HS-5 (cell line): ENCODE measurements around the gene METTL21A.

Experiments used
- DNase-seq: peaks from one replicate; pipeline ENCODE4 v3.0.0-alpha.2; 2012; ENCODE audit warnings: low read depth

Gene METTL21A

DNA sequence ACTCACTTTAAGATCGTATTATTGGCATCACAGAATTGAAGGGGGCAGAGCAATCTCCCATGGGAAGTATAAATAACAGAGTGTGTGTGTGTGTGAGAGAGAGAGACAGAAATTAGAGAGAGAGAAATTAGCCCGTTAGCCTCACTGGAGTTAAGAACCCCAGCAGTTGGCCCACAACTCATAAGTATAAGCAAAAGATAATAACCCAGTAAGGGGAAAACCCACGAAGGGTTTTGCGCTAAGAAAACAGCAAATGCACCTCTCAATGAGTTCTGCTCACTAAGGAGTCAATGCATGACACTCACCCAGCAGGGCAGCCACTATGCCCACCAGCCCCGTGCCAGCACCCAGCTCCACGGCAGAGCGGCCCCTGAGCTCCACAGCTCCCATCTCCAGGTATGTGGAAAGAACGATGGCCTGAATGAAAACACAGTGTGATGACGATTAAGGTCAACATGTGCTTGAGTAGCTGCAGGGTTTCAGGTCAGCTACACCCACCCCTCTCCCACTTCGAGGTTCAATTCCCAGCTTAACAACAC is 3.6 kb downstream of the METTL21A start:
- DNase-seq = no peak

DNA sequence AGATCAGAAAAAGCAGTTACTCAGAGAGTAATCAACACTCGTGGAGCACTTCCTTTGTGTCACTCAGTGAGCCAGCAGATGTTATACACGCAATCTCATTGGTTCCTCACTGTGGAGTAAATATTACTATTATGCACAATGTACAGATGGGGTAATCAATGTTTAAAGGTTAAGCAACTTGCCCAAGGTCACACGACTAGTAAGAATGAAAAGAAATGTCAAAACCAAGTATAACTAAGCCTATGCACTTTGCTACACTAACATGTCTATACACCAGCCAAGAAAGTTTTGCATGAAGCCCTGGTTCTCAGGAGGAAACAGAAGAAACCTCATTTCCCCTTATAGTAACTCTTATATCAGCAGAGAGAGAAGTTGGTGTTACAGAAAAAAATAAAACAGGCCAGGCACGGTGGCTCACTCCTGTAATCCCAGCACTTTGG is 5.4 kb downstream of the METTL21A start:
- DNase-seq = no peak

DNA sequence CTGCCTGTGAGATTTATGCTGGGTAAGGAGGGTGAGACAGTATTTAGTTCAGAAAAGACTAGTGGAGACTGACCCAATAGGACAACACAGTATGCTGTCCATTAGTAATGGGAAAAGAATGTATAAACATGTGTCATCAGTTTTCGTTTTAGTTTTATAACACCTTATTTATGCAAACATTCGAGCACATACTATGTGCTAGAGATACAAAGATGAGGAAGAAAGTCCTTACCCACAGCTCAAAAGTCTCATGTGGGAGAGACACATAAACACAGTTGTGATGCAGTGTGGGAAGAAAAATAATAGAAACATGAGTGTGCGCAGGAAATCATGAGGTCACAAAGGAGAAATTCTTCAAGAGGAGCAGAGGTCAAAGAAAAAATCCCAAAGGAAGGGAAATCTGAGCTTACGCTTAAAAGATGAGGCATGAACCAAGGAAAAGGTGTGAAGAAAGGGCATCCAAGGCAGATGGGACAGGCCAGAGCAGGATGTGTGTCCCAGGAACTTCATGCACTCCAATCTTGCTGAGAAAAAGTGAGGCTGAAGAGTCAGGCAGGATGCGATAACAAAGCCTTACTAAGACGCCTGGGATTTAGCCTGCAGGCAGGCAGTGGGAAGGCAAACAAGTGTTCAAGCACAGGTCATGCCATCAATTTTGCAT is 8.1 kb downstream of the METTL21A start:
- peak; percentile 98 for DNase-seq

DNA sequence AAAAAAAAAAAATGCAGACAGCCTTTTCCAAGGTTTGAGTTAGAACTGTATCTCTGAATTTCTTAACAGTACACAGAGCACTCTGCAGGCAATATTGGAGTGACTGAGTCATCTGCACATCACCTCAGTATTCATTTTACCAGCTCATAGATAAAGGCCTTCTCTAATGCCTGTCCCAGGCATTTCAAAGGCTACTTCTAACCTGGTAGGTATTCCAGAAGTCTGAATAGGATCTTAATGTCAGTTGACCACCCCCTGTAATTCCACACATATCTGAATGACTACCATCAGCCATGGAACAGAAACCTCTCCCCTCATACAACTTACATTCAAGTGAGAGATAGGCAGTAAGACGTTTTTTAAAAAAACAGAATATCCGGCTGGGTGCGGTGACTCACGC is 9.0 kb downstream of the METTL21A start:
- peak; percentile 25 for DNase-seq

DNA sequence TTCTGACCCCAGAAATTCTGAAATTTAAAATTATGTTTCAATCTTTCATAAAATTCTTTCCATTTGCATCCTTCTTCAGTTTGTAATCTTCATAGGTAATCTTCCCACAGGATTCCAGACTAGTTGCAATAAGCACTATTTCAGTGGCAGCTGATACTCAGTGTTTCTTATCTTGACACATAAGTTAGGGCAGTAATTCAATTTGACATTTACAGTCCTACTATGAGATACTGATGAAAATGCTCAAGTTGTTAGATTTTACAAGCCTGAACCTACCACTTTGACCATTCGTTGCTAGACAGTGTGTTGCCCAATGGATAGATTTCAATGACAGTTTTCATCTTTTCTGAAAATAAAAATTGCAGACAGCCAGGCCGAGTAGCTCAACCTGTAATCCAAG is 10.4 kb downstream of the METTL21A start:
- DNase-seq = no peak

DNA sequence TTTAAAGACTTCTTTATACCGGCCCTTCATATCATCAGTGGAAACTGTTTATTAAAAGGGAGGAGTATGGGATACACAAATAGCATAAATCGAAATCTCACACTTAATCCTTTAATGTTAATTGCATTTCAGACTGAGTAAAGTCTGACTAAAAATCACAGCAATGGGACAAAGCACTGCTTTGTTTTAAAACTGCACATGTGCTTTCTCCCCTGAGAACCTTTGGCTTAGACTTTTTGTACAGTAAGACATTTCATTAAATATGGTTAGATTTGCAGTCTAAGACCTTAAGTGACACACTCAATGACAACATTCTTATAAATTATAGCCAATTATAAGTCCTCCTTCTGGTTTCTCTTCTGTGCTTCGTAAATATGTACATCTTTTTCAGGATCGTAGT is 12.5 kb downstream of the METTL21A start:
- DNase-seq = no peak

DNA sequence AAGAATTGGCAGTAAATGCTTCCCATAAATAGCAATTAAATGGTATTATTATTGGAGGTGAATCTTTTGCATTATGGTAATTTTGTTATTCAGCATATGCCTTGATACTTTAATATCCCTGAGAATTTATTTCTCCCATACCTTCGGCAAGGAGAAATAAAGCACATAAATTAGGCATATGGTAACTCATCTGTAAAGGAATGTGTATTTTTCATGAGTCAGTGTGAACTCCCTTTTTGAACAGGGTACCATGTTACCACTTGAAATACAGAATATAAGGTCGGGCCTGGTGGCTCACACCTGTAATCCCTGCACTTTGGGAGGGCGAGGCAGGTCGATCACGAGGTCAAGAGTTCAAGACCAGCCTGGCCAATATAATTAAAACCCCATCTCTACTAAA is 18.4 kb downstream of the METTL21A start:
- DNase-seq = no peak

DNA sequence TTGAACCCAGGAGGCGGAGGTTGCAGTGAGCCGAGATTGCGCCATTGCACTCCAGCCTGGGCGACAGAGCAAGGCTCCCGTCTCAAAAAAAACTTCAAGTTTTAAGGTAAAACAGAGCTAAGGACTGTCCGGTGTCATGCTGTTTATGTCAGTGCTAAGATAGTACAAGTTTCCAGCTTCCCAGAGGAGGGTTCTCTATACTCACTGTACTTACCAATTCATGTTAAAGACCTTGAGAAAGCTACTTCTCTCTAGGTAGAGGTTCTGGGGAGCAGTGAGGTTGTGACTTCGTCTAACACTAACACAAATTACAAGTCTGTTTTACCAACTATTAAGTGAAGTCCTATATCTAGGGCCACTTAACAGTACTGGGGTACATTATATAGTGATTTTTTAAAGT is 18.8 kb downstream of the METTL21A start:
- DNase-seq = no peak

DNA sequence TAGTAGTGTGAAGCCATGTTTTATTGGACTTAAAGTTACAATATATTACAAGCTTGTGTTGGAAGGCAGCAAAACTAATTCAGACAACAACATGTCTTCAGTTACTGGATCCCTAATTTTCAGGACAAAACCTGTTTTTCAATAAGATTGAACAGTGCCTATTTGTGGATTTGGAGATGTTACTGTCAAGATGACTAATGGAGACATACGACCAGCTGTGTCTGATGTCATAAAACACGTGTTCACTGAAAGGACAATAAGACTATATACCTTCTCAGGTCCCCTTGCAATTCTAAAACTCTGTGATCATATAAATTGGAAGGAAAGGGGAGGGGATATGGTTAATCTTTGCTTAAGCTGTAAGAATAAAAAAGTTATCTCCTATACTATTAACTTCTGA is 21.7 kb downstream of the METTL21A start:
- no peak for DNase-seq

DNA sequence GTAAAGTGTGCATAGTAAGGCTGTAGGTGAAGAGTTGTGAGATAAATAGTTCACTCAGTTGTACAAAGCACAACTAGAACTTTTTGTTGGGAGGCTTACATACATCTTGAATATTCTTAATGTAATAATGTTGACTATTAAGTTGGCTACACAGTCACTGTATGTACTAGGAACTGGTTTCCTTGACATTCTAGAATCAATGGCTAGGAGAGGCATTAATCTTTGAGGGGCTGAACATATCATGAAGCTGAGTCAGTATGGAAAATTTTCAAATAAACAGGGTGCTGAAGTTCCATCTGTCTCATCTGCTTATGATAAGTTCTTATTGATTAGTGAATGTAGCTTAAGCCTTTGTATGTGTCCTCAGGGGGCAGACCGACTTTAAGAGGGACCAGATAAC is 23.4 kb downstream of the METTL21A start:
- no peak for DNase-seq

DNA sequence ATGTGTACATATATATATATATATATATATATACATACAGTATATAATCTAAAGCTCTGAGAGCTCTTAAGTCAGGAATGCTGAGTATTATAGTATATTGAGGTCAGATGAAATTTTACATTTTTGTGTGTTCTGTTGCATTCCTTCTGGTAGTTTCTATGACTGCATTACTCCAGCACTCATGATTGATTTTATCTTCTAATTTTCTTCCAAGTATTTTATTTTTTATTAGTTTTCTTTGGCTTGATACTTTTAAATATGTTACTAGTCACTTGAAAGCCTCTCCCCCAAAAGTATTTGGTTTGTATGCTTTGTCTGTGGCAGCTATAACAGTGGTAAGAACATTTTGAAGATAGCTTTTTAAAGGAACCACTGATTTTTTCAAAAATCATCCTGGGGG is 25.0 kb downstream of the METTL21A start:
- DNase-seq = no peak

DNA sequence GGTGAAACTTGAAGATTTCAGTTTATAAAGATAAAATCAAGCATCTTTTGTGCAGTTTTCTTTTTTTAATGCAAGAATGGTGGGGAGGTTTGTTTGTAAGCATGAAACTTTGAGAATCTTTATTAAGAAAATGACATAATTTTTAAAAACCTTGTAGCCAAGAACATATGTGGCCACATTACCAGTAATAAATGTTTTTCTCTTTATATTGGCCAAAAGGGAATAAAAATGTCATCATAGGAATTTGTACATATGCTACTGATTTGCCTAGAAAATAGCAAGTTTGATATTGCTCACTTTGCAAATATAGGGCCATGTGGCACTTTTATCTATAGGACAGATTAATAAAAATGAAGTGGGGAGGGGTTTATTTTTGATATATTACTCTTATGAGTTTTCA is 25.6 kb downstream of the METTL21A start:
- DNase-seq = no peak

DNA sequence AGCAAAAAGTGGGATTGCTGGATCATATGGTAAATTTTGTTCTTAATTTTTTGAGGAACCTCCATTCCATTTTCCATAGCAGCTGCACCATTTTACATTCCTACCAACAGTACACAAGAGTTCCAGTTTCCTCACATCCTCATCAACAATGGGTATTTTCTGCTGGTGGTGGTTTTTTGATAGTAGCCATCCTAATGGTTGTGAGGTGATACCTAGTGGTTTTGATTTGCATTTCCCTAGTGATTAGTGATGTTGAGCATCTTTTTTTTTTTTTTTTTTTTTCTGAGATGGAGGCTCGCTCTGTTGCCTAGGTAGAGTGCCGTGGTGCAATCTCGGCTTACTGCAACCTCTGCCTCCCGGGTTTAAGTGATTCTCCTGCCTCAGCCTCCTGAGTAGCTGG is 30.5 kb downstream of the METTL21A start:
- DNase-seq = no peak

DNA sequence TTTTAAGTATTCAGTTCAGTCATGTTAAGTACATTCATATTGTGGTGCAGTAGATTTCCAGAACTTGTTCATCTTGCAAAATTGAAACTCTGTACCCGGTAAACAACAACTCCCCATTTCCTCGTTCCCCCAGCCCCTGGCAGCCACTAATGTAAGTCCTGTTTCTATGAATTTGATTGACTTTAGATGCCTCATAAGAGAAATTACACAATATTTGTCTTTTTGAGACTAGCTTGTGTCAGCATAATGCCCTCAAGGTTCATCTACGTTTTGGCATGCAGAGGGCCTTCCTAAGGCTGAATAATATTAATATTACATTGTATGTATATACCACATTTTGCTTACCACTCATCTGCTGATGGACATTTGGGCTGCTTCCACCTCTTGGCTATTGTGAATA is 30.9 kb downstream of the METTL21A start:
- no peak for DNase-seq

DNA sequence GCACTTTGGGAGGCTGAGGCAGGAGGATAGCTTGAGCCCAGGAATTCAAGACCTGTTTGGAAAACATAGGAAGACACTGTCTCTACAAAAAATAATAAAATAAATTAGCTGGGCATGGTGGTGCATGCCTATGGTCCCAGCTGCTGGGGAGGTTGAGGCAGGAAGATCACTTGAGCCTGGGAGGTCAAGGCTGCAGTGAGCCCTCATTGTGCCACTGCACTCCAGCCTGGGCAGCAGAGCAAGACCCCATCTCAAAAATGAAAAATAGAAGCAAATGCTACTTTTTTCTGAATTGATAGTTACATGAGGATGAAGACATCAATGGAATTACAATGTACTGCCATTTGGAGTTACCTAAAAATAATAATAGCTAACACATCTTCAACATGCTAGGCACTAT is 31.9 kb downstream of the METTL21A start:
- DNase-seq = no peak

DNA sequence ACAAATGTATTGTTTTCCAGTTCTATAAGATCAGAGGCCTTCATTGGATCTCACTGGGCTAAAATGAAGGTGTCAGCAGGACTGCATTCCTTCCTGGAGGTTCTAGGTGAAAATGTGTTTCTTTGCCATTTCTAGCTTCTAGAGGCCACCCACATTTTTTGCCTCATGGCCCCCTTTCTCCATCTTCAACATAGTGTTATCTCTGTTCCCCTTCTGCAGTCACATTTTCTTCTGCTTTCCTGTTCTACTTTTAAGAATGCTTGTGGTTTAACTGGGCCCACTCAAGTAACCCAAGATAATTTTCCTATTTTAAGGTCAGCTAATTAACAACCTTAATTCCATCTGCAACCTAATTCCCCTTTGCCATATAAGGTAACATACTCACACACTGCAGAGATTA is 36.1 kb downstream of the METTL21A start:
- no peak for DNase-seq

DNA sequence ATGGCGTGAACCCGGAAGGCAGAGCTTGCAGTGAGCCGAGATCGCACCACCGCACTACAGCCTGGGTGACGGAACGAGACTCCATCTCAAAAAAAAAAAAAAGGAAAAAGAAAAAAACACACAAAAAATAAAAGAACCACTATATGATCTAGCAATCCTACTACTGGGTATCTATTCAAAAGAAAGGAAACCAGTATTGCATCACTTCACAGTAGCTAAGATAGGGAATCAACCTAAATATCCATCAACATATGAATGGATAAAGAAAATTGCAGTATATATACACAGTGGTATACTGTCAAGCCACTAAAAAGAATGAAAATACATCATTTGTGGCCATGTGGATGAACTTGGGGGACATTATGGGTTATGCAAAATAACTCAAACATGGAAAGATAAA is 37.9 kb downstream of the METTL21A start:
- DNase-seq = no peak

DNA sequence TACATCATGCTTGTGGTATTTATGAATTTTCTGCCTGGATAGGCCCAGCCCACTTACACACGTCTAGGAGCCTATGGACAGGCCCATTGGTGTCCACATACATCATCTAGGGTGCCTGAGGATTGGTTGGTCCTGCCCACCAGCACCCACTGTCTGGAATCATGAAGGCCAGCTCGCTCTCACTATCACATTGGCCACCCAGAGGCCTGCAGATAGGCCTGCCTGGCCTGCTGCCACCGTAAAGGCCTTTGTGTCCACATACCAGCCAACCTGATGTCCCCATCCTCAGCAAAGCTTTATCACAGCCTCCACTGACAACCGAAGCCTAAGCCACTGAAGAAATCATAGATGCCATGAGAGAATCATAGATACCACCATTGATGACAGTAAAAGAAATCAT is 40.2 kb downstream of the METTL21A start:
- DNase-seq = no peak

DNA sequence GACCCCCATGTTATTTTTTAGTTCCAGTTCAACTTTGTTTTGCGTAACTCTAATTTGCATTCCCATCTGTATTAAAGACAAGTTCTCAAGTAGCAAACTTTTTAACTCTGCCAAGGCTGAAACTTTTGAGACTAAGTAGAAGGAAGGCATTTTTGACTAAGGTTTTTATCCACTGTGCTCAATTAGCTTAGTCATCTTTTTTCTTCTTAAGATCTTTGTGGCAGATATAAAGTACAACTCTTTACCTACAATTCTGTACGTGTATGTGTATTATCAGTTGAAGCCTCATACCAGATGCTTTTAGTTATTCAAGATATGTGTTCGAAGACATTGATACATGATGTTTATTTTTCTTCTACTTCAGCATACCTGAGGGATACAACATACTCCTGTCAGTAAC is 53.8 kb downstream of the METTL21A start:
- DNase-seq = no peak

DNA sequence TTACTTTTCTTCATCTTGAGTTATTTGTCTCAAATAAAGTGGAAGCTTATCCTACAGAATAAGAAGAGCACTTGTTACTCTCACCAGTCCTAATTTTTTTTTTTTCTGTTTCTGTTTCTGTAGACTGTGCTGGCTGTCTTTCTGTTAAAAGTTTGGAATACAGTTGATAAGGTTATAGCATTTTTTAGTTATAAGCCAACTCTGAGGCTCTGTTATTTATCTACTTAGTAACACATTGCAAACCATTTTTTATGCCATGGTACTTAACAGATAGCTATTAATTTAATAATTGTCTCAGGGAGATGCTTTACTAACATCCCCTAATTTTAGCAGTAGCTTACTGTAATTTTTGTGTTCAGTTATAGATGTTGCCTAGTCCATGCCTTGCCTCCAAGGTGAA is 57.5 kb downstream of the METTL21A start:
- DNase-seq = no peak

DNA sequence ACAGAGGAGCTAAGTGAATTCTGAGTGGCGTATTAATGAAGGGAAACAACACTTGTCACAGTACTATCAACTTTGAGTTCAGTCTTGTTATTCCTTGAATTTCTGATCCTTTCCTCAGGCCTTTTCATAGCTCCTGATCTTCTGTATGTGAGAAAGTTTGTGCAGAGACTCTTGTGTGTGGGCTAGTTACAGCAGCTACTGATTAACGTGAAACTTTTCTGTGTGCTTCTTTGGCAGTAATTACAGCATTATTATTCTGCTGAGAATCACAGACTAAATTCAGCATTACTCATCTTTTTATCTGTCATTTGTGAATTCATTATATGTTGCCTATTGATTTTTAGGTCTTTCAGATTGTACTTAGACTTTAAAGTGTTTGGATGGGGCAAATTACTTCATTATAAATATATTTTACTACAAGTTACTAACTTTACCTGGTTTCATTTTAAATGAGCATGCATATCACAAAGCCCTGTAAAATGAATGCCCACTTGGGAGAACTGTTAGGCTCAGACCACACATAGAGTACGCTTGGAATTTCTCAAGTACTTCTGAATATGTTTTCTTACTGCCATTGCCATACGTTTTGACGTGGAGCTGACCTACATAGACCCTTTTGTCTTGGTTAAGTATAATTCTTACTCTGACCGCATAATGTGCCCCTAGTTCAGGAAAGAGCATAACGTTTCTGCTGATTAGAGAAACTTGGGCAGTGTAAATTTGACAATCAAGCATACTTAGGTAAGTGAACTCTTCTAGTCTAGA is 59.3 kb downstream of the METTL21A start:
- DNase-seq = no peak
